ENCODE data around the gene PIP. TPM values are rescaled to one million over a fixed set of nuclear protein-coding genes. Genes with fewer than 3 reads are reported as not detected.
"Not testable (repeated sequence)": the region's sequence is repeated elsewhere in the genome, so short reads cannot be mapped to it uniquely, and the experiment has no call there.

Gene PIP
- total RNA-seq, 2 donors from 2014 or later = not detected

DNA sequence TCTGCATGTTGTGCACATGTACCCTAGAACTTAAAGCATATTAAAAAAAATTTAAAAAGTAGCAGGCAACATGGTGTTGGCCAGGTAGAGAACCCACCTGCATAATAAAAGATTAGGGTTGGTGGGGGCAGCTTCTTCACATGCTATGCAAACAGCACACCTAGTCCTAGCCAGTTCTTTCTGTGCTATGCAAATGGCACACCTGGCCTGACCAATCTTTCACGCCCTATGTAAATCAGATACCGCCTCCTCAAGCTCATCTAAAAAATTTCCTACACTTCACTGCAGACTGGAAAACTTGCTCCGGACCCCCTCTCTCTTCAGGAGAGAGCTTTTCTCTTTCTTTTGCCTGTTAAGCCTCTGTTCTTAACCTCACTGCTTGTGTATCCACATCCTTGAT, 14.5 kb upstream of the PIP start:
- Histone ChIP-seq H3K9ac (ENCODE audit: low read depth in 2 of 2, low read length in 2 of 2) (no peak overlapping the region), H3K4me1 (no peaks in the 10 kb centered on the region), H3K4me3 (no peak overlapping the region), H3K27ac (no peak overlapping the region), H3K9me3 (no peaks in the 10 kb centered on the region), H3K36me3 (no peaks in the 10 kb centered on the region), H3K27me3 (no peaks in the 10 kb centered on the region)
- intact Hi-C loops (cut with DNase I) = no loop called here
- no peak for DNase-seq
- TF ChIP-seq, protein P1, sequence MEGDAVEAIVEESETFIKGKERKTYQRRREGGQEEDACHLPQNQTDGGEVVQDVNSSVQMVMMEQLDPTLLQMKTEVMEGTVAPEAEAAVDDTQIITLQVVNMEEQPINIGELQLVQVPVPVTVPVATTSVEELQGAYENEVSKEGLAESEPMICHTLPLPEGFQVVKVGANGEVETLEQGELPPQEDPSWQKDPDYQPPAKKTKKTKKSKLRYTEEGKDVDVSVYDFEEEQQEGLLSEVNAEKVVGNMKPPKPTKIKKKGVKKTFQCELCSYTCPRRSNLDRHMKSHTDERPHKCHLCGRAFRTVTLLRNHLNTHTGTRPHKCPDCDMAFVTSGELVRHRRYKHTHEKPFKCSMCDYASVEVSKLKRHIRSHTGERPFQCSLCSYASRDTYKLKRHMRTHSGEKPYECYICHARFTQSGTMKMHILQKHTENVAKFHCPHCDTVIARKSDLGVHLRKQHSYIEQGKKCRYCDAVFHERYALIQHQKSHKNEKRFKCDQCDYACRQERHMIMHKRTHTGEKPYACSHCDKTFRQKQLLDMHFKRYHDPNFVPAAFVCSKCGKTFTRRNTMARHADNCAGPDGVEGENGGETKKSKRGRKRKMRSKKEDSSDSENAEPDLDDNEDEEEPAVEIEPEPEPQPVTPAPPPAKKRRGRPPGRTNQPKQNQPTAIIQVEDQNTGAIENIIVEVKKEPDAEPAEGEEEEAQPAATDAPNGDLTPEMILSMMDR (IDR thresholded peaks at IDR 0.05) = no peak

- Histone ChIP-seq H3K9me3 (no peaks in the 10 kb centered on the region), H3K9ac (ENCODE audit: low read depth in 2 of 2, low read length in 2 of 2) (no peak overlapping the region), H3K4me3 (no peak overlapping the region), H3K36me3 (no peaks in the 10 kb centered on the region), H3K27me3 (no peaks in the 10 kb centered on the region), H3K27ac (no peak overlapping the region), H3K4me1 (no peaks in the 10 kb centered on the region)
- TF ChIP-seq, protein P1 (IDR thresholded peaks at IDR 0.05) = no peak
- DNase-seq = no peak
- intact Hi-C loops (cut with DNase I) = no loop called here
These were observed 11.0 kb upstream of the PIP start for GRCh38 chr7:143120691-143121405.

- H3K36me3 ChIP-seq; H3K27ac ChIP-seq; H3K4me1 ChIP-seq; H3K27me3 ChIP-seq; H3K9ac ChIP-seq (ENCODE audit: low read depth in 2 of 2, low read length in 2 of 2); DNase-seq; intact Hi-C loops (cut with DNase I); H3K9me3 ChIP-seq; H3K4me3 ChIP-seq: not testable (repeated sequence)
These were observed 8.6 kb upstream of the PIP start for GRCh38 chr7:143123326-143123725.

GRCh38 chr7:143126146-143126545, 5.7 kb upstream of the PIP start:
- no peaks in the 10 kb centered on the region for H3K9me3 ChIP-seq
- DNase-seq = no peak
- intact Hi-C loops (cut with DNase I) = no loop called here
- H3K4me1 ChIP-seq = no peaks in the 10 kb centered on the region
- no peaks in the 10 kb centered on the region for H3K27me3 ChIP-seq
- H3K36me3 ChIP-seq = no peaks in the 10 kb centered on the region
- no peak overlapping the region for H3K9ac ChIP-seq (ENCODE audit: low read depth in 2 of 2, low read length in 2 of 2)
- no peak overlapping the region for H3K27ac ChIP-seq
- TF ChIP-seq, protein P1 (IDR thresholded peaks at IDR 0.05) = no peak
- no peak overlapping the region for H3K4me3 ChIP-seq

DNA sequence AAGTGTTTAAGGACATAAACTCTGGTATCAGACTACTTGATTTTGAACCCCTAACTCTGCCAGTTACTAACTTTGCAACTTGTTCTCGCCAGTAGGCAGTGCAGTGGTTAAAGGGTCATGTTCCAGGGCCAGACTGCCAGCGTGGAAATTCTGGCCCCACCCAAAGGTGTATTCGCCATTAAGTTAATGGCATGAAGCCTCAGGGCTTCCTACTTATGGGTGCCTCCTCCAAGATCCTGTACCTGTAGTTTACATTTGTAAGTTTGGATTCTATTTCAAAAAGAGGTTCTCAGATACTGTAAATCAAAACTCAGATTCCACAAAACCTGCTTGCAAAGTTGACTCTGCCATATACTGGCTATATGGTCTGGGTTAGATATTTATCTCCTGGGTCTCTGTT, 2.8 kb upstream of the PIP start:
- TF ChIP-seq, protein P1 (IDR thresholded peaks at IDR 0.05) = no peak
- H3K9me3 ChIP-seq = no peaks in the 10 kb centered on the region

DNA sequence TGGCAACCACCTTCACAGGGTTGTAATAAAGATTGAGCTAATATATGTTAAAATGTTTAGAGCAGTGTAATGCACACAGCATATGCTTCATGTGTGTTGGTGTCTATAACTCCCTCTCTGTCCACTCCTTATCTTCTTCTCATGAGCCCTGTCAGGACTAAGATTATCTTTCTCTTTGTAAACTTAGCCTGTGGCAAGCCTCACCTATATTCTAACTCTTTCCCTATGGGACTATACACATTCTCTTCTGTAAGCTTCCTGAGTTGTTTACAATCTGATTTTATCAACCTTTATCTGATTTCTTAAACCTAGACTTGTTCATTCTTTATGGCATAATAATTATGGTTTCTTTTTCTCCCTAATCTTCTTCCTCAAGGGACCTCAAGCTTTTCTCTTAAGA, 2.4 kb upstream of the PIP start:
- H3K27ac ChIP-seq = no peak overlapping the region
- no peak overlapping the region for H3K9ac ChIP-seq (ENCODE audit: low read depth in 2 of 2, low read length in 2 of 2)
- no peaks in the 10 kb centered on the region for H3K36me3 ChIP-seq
- H3K4me3 ChIP-seq = no peak overlapping the region
- H3K4me1 ChIP-seq = no peaks in the 10 kb centered on the region
- intact Hi-C loops (cut with DNase I) = no loop called here
- no peaks in the 10 kb centered on the region for H3K9me3 ChIP-seq
- TF ChIP-seq, protein P1 (IDR thresholded peaks at IDR 0.05) = no peak
- no peaks in the 10 kb centered on the region for H3K27me3 ChIP-seq
- DNase-seq = no peak

More for the DNA sequence above, 2.8 kb upstream of the PIP start:
- intact Hi-C loops (cut with DNase I) = no loop called here
- H3K4me1 ChIP-seq = no peaks in the 10 kb centered on the region
- H3K9ac ChIP-seq (ENCODE audit: low read depth in 2 of 2, low read length in 2 of 2) = no peak overlapping the region
- H3K27ac ChIP-seq = no peak overlapping the region
- H3K27me3 ChIP-seq = no peaks in the 10 kb centered on the region
- no peaks in the 10 kb centered on the region for H3K36me3 ChIP-seq
- H3K4me3 ChIP-seq = no peak overlapping the region
- no peak for DNase-seq

Measured in colonic mucosa (tissue), 4 donors.